HepG2 (cell line): ENCODE data around the gene IFNAR2. TPM values are rescaled to one million over a fixed set of nuclear protein-coding genes. Genes with fewer than 3 reads are reported as not detected.
A peak's percentile ranks its signal among the peaks of the same experiment; 100 is the strongest.

Source experiments
- CTCF ChIP-seq: sonication (generic); formaldehyde crosslinking; IDR thresholded peaks from 2 replicates; pipeline ENCODE4 v1.5.0; 2020; ENCODE audit warnings: mild to moderate bottlenecking, missing genetic modification reagents, moderate library complexity
- MNT ChIP-seq: fragments of 450-650 bp; IDR thresholded peaks from 2 replicates; pipeline ENCODE4 v1.6.1; 2016
- MXI1 ChIP-seq: IDR thresholded peaks from 3 replicates; pipeline ENCODE4 v1.6.1; 2012; ENCODE audit warnings: low read depth, low read length, inconsistent platforms, borderline replicate concordance
- MYC ChIP-seq: sonication (generic); formaldehyde crosslinking; IDR thresholded peaks from 2 replicates; pipeline ENCODE4 v1.9.0; 2021; ENCODE audit warnings: missing genetic modification reagents, borderline replicate concordance
- PHF21A ChIP-seq: sonication (generic); formaldehyde crosslinking; IDR thresholded peaks from 2 replicates; pipeline ENCODE4 v1.5.0; 2020; ENCODE audit warnings: mild to moderate bottlenecking, missing genetic modification reagents
- POLR2AphosphoS2 ChIP-seq: IDR thresholded peaks from 2 replicates; pipeline ENCODE4 v1.6.1; 2011; ENCODE audit warnings: low read depth, low read length, improper control_type of control experiment
- SMARCC2 ChIP-seq: fragments of 450-650 bp; IDR thresholded peaks from 2 replicates; pipeline ENCODE4 v1.6.1; 2017; ENCODE audit warnings: antibody characterized with exemption, mild to moderate bottlenecking
- XBP1 ChIP-seq: sonication (generic); formaldehyde crosslinking; IDR thresholded peaks from 2 replicates; pipeline ENCODE4 v1.5.0; 2020; ENCODE audit warnings: missing genetic modification reagents
- ZBTB25 ChIP-seq: IDR thresholded peaks from 2 replicates; pipeline ENCODE4 v1.6.1; 2018; ENCODE audit warnings: missing genetic modification reagents
- ZNF337 ChIP-seq: sonication (generic); formaldehyde crosslinking; IDR thresholded peaks from 2 replicates; pipeline ENCODE4 v1.5.1; 2020; ENCODE audit warnings: missing genetic modification reagents, low read depth, mild to moderate bottlenecking, borderline replicate concordance
- ZNF430 ChIP-seq: sonication (generic); formaldehyde crosslinking; IDR thresholded peaks from 2 replicates; pipeline ENCODE4 v1.9.0; 2021; ENCODE audit warnings: mild to moderate bottlenecking, missing genetic modification reagents
- ZNF441 ChIP-seq: sonication (generic); formaldehyde crosslinking; IDR thresholded peaks from 2 replicates; pipeline ENCODE4 v1.7.0; 2021; ENCODE audit warnings: missing genetic modification reagents, borderline replicate concordance
- ZNF503 ChIP-seq: sonication (generic); formaldehyde crosslinking; IDR thresholded peaks from 2 replicates; pipeline ENCODE4 v1.4.0; 2020; ENCODE audit warnings: missing genetic modification reagents
- ZNF615 ChIP-seq: sonication (generic); formaldehyde crosslinking; IDR thresholded peaks from 2 replicates; pipeline ENCODE4 v1.5.0; 2020; ENCODE audit warnings: mild to moderate bottlenecking, missing genetic modification reagents, borderline replicate concordance
- ZNF816 ChIP-seq: sonication (generic); formaldehyde crosslinking; IDR thresholded peaks from 2 replicates; pipeline ENCODE4 v1.8.0; 2022; ENCODE audit warnings: missing genetic modification reagents, mild to moderate bottlenecking, borderline replicate concordance
- polyA plus RNA-seq, 8 experiments: library from polyadenylated mRNA; depleted of rRNA in 3 of 8; stranded (reverse) in 7 of 8; unstranded in 1 of 8; fragments of >200 nt; fragmentation: Illumina TruSeq in 4 of 8; extraction: Trizol in 4 of 8; gene quantifications; 2 replicates each; pipeline versions ENCODE4 v1.2.1 to v1.2.3, GENCODE V29; 2011 to 2016; ENCODE audit warnings: low read depth in 4 of 8, missing spikeins in 1 of 8, mixed read lengths in 1 of 8; ENCODE audit not compliant: insufficient read depth in 1 of 8
- total RNA-seq, 5 experiments: library from RNA; depleted of rRNA; stranded (reverse); fragments of >200 nt; fragmentation: Illumina TruSeq; extraction: Trizol; gene quantifications; 2 replicates each; pipeline ENCODE4 v1.2.3, GENCODE V29; 2016; ENCODE audit warnings: low read depth in 1 of 5
- TF ChIP-seq, protein P1 (sequence below): sonication (generic); formaldehyde crosslinking; IDR thresholded peaks from 2 replicates; pipeline ENCODE4 v1.4.0; 2020; ENCODE audit warnings: missing genetic modification reagents, borderline replicate concordance
- TF ChIP-seq, protein P2 (sequence below): sonication (generic); formaldehyde crosslinking; IDR thresholded peaks from 2 replicates; pipeline ENCODE4 v1.4.0; 2020; ENCODE audit warnings: low read depth, mild to moderate bottlenecking, missing genetic modification reagents

IFNAR2 gene
- total and polyA plus RNA-seq, 2 of the 13 experiments (the other 11 are each of a cell fraction or from before 2014, with no cell fraction given) = 5.1 to 24.1 TPM

- TF ChIP-seq, protein P1, sequence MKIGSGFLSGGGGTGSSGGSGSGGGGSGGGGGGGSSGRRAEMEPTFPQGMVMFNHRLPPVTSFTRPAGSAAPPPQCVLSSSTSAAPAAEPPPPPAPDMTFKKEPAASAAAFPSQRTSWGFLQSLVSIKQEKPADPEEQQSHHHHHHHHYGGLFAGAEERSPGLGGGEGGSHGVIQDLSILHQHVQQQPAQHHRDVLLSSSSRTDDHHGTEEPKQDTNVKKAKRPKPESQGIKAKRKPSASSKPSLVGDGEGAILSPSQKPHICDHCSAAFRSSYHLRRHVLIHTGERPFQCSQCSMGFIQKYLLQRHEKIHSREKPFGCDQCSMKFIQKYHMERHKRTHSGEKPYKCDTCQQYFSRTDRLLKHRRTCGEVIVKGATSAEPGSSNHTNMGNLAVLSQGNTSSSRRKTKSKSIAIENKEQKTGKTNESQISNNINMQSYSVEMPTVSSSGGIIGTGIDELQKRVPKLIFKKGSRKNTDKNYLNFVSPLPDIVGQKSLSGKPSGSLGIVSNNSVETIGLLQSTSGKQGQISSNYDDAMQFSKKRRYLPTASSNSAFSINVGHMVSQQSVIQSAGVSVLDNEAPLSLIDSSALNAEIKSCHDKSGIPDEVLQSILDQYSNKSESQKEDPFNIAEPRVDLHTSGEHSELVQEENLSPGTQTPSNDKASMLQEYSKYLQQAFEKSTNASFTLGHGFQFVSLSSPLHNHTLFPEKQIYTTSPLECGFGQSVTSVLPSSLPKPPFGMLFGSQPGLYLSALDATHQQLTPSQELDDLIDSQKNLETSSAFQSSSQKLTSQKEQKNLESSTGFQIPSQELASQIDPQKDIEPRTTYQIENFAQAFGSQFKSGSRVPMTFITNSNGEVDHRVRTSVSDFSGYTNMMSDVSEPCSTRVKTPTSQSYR (CRISPR knock-in tag) = peak; percentile 15; the same call in 1 of the 2 replicates
- TF ChIP-seq SMARCC2 (no peak), MYC (CRISPR knock-in tag) (peak; percentile 40; the same call in 1 of the 2 replicates), ZNF430 (CRISPR knock-in tag) (no peak), MNT (no peak), MXI1 (peak; percentile 31; the same call in 1 of the 3 replicates), CTCF (CRISPR knock-in tag) (peak; percentile 22; the same call in 1 of the 2 replicates), ZNF816 (CRISPR knock-in tag) (no peak), POLR2AphosphoS2 (no peak), ZNF337 (no peak), ZNF441 (no peak), XBP1 (no peak), ZNF615 (no peak), ZBTB25 (0 out of 2 replicates have a peak, but pooled peaks have one; percentile 21), PHF21A (CRISPR knock-in tag) (peak; percentile 47; the same call in 1 of the 2 replicates), ZNF503 (CRISPR knock-in tag) (no peak)
- TF ChIP-seq, protein P2, sequence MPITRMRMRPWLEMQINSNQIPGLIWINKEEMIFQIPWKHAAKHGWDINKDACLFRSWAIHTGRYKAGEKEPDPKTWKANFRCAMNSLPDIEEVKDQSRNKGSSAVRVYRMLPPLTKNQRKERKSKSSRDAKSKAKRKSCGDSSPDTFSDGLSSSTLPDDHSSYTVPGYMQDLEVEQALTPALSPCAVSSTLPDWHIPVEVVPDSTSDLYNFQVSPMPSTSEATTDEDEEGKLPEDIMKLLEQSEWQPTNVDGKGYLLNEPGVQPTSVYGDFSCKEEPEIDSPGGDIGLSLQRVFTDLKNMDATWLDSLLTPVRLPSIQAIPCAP (CRISPR knock-in tag) = no peak
Observed at GRCh38 chr21:33266050-33266788, 36.5 kb downstream of the IFNAR2 start, which contains the start of gene IL10RB (continued).
